IPS-18c (cell line): ENCODE data around the gene CLDN3.
A peak's percentile ranks its signal among the peaks of the same experiment; 100 is the strongest.

Source experiments
- H3K4me3 ChIP-seq: 2 replicates; pipeline ENCODE4 v1.7.0; 2013; ENCODE audit warnings: low read depth, mild to moderate bottlenecking, low read length, moderate library complexity; ENCODE audit not compliant: insufficient read depth
- H3K9me3 ChIP-seq: one replicate; pipeline ENCODE4 v1.6.1; 2013; ENCODE audit warnings: mild to moderate bottlenecking, low read length, moderate library complexity; ENCODE audit not compliant: control insufficient read depth, insufficient read depth

CLDN3 gene

DNA sequence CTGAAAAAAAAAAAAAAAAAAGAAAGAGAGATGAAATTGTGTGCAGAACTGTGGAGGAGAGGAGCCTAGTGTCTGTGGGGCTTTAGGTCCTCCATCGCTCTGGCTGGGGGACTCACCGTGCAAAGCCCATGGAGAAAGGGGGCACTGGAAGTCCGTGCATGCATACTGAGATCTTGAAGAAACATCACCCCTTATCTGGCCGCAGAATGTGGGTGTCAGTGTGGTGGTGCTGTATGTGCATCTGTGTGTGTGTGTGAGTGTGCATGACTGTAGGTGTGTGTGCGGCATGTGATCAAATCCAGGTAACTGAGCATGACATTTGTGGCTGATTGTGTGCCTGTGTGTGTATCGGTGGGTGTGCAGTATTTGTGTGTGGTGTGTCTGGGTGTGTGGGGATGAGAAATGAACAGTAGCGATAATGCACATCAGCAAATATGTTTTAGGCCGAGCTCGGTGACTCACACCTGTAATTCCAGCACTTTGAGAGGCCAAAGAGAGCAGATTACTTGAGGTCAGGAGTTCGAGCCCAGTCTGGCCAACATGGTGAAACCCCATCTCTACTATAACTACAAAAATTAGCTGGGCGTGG lies 8.8 kb upstream of the CLDN3 start:
- H3K4me3 ChIP-seq = no peak overlapping the region
- no peaks in the 10 kb centered on the region for H3K9me3 ChIP-seq

DNA sequence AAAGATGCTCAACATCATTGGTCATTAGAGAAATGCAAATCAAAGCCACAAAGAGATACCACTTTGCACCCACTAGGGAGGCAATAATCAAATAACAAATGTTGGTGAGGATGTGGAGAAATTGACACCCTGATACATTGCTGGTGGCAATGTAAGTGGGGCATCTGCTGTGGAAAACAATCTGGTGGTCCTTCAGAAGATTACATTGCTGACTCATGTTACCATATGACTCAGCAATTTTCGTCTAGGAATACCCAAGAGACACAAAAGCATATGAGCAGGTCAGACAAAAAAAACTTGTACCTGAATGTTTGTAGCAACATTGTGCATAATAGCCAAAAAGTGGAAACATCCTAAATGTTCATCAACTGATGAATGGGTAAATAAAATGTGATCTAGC lies 4.9 kb upstream of the CLDN3 start:
- no peaks in the 10 kb centered on the region for H3K9me3 ChIP-seq
- no peak overlapping the region for H3K4me3 ChIP-seq

DNA sequence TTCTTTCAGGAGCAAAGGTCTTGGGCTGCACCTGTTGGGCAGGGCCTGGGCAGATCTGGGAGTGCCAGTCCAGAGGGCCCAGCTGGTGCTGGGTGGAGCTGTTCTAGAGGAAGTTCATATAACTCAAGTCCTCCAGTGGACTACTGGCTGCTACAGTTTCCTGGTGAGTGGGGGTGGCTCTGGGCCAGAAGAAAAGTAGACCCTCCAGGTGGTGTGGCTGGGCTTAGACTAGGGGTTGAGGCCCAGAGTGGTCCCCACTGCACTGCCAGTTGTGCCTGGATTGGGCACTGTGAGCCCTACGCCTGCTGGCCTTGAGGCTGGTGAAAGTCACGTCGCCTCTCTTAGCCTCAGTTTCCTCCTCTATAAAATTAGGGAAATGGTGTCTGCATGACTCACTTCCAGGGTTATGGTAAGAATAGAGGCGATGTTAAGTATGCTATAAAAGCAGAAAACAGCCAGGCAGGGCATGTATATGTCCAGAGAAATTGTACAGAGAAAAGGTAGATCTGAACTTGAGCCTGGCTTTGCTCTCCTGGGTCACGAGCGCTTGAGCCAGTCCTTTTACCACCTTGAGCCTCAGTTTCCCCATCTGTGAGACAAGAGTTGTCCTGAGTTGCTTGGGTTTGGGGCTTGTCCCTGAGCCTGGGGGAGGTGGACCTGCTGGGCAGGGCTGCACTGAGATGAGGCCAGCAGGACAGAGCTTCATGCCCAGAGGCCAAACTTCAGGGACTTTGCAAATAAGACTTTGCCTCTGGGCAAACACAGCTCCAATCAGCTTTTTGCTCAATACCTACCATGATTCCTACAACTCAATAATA lies 3.8 kb upstream of the CLDN3 start:
- Histone ChIP-seq H3K9me3 (no peaks in the 10 kb centered on the region), H3K4me3 (no peak overlapping the region)

DNA sequence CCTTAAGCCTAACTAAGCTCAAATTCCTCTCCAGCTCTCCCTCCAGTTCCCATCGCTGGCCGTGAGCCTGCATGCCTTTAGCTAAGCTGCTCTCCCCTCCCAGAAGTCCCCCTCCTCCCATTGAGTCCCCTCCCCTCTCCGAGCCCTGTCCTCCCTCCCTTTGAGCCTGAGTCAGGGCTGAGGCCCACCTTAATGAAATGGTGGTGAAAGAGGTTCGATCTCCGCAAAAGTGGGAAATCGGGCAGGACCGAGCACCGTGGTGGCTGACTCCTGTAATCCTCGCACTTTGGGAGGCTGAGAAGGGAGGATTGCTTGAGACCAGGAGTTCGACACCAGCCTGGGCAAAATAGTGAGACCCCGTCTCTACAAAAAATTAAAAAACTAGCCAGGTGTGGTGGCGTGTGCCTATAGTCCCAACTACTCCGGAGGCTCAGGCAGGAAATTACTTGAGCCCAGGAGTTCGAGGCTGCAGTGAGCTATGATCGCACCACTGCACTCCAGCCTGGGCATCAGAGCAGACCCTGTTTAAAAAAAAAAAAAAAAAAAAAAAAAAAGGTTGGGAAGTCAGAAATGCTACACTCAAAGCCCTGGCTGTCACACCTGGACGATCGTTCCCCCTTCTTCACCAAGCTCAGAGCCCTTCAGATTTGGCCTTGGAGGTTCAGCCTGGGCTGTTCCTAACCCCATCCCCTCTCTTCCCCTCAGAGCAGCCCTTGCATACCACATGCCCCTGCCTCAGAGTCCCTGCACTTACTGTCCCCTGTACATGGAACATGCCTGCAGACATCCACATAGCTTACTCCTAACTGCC lies 995 bp upstream of the CLDN3 start:
- Histone ChIP-seq H3K9me3 (no peaks in the 10 kb centered on the region), H3K4me3 (peak overlapping the region; percentile 76)

DNA sequence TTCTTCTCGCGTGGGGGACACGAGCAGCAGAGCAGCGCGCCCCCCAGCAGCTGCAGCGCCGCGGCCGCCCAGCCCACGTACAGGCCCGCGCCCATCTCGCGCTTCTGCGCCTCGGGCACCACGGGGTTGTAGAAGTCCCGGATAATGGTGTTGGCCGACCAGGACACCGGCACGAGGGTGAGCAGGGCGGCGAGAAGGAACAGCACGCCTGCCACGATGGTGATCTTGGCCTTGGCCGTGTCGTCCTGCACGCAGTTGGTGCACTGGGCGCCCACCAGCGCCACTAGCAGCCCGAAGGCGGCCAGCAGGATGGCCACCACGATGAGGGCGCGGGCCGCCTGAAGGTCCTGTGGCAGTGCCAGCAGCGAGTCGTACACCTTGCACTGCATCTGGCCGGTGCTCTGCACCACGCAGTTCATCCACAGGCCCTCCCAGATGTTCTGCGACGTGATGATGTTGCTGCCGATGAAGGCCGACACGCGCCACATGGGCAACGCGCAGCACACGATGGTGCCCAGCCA lies 529 bp downstream of the CLDN3 start:
- Histone ChIP-seq H3K9me3 (no peaks in the 10 kb centered on the region), H3K4me3 (peak overlapping the region; percentile 76)

DNA sequence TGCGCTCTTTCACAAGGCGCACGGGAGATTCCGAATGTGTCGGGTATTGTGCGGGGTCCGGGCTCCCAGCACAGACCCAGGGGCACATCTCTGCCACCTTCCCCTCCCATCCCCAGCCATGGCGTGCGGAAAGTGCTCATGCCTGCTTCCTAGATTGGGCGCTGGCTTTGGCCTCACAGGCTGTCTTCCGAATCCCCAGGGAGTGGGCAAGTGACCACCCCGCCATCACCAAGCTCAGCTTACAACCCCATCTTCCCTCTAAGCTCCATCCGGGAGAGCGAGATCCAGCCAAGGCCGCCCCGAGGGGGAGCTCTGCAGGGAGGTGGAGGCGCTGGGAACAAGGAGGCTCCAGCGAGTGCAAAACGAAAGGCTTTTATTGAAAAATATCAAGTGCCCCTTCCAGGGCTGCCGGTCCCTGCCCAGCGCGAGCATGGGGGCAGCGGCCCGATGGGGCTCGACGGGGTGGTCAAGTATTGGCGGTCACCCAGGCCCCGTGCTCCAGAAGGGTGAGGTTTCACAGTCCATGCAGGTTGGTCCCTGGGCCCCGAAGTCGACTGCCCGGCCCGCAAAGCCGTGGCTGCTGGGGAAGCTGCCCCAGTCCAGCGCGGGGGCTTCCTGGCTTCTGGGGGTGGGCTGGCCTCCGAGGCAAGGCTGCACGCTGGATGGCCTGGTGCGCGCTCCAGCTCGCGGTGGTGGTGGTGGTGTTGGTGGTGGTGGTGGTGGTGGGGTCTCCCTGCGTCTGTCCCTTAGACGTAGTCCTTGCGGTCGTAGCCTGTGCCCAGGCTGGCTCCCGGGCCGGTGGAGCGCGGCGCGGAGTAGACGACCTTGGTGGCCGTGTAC lies 1.2 kb downstream of the CLDN3 start:
- H3K4me3 ChIP-seq = no peak overlapping the region
- no peaks in the 10 kb centered on the region for H3K9me3 ChIP-seq

DNA sequence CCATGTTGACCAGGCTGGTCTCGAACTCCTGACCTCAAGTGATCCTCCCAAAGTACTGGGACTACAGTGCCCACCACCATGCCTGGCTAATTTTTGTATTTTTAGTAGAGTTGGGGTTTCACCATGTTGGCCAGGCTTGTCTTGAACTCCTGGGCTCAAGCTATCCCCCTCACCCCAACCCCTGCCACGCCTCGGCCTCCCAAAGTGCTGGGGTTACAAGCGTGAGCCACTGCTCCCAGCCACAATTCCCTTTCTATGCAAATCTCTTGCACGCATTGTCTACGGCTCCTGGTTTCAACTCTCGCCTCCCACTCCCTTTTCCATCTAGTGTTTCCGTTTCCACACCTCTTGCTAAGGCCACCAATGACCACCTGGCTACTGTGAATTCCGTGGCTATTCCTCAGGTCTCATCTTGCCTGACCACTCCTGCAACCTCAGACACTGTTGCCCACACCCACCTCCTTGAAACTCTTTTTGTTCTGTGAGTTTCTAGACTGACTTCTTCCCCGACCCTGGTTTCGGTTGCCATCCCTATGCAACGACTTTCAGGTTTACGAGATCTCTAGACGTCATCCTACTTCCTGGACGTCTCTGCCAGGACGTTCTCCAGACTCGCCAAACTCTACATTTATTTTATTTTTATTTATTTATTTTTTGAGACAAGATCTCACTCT lies 3.4 kb downstream of the CLDN3 start:
- H3K4me3 ChIP-seq = no peak overlapping the region

DNA sequence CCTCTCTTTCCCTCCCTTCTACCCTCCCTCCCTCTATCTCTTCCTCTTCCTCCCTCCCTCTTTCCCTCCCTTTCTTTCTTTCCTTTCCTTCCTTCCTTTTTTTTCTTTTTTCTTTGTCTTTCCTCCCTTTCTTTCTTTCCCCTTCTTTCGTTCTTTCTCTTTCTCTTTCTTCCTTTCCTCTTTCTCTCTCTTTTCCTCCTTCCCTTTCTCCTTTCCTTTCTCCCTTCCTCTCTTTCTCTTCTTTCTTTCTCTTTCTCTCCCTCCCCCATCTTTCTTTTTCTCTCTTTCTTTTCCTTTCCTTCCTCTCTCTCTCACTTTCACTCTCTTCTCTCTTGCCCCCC lies 7.4 kb downstream of the CLDN3 start:
- Histone ChIP-seq H3K9me3 (no peaks in the 10 kb centered on the region), H3K4me3 (no peak overlapping the region)

More for the DNA sequence above, 3.4 kb downstream of the CLDN3 start:
- H3K9me3 ChIP-seq = no peaks in the 10 kb centered on the region

DNA sequence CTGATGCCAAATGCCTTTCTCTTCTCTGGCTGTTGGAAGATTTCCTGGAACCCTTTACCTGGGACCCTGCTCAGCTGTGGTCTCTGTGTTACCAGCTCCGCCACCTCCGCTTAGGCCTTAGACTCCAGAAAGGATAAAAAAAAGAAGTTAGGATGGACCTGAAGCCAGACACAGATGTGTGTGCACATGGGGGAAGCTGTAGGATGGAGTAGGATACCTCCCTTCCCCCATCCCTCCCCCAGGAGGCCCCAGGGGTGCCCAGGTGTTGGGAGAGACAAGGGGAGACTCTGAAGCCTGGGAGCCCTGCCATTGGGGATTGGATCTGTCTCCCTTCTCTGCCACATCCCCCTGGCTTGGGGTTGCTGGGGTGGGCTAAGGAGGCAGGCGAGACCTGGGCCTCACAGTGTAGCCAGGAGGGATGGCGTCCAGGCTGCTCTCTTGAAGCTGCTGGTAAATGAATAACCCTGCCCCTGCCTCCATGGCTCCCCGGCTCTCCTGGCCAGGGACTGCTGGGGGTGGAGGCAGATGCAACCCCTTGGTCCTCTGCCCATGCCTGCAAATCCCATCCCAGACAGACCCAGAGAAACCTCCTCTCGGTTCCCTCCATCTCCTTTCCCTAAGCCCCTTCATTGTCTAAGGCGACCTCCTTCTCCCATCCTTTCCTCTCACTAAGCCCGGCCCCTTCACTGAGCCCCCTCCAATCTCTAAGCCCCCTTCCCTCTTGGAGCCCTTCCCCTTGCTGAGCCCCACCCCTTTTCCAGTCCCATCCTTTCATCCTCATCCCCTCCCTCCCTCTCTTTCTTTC lies 8.0 kb downstream of the CLDN3 start:
- Histone ChIP-seq H3K4me3 (no peak overlapping the region), H3K9me3 (no peaks in the 10 kb centered on the region)

DNA sequence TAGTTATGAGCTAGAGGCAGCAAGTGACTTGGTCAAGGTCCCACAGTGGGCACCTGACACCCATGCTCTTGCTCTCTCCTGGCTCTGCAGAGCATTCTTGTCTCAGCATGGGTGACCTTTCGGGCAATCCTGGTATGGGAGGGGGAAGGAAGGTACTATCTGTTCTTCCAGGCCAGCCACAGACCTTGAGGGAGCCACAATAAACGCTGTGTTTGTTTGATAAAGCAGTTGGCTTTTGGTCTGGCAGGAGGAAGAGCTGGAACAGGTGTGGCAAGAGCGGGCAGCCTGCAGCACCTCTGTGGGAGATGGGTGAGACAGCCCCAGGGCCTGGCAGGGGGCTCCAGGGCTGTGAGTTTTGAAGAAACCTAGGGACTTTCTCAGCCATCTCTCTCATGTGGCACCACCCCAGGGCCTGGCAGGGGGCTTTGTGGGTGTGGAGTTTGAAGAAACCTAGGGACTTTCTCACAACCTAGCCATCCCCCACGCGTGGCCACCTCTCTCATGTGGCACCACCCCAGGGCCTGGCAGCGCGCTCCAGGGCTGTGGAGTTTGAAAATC lies 11.4 kb downstream of the CLDN3 start:
- H3K4me3 ChIP-seq = no peak overlapping the region
- no peaks in the 10 kb centered on the region for H3K9me3 ChIP-seq

DNA sequence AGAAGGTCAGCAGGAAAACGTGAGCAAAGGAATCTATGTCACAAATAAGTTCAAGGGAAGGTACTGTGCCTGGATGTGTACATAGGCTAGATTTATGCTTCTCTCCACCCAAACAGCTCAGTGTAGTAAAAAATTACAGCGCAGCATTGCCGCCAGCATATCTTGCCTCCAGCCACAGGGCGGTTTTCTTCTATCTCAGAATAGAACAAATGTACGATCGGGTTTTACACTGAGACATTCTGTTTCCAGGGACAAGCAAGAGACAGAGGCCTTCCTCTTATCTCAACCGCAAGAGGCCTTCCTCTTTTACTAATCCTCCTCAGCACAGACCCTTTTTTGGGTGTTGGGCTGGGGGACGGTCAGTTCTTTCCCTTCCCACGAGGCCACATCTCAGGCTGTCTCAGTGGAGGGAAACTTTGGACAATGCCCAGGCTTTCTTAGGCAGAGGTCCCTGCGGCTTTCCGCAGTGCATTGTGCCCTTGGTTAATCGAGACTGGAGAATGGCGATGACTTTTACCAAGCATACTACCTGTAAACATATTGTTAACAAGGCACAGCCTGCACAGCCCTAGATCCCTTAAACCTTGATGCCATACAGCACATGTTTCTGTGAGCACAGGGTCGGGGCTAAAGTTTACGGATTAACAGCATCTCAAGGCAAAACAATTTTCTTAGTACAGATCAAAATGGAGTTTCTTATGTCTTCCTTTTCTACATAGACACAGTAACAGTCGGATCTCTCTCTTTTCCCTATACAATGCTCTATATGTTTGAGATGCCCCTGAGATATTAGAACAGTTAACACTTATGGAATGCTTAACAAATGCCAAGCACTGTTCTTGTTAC lies 19.9 kb downstream of the CLDN3 start:
- no peak overlapping the region for H3K4me3 ChIP-seq
- H3K9me3 ChIP-seq = no peaks in the 10 kb centered on the region

DNA sequence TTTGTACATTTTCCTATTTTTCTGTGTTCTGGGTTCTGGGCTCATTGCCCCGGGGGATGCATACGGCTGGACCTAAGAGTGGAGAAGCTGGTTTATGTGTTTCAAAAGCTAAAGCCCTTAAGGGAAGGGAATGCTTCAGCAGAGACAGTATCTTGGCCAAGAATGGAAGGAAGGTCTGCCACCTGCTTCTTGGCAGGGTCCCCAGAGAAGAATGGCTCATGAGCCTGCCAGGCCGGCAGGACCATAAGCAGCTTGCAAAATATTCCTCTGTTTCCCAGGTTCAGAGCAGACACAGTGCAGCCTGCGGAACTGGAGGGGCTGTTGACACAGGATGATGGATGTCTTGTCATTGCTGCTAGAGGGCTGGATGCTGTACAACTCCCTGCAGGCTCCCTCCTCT lies 23.7 kb downstream of the CLDN3 start:
- Histone ChIP-seq H3K4me3 (no peak overlapping the region), H3K9me3 (no peaks in the 10 kb centered on the region)

DNA sequence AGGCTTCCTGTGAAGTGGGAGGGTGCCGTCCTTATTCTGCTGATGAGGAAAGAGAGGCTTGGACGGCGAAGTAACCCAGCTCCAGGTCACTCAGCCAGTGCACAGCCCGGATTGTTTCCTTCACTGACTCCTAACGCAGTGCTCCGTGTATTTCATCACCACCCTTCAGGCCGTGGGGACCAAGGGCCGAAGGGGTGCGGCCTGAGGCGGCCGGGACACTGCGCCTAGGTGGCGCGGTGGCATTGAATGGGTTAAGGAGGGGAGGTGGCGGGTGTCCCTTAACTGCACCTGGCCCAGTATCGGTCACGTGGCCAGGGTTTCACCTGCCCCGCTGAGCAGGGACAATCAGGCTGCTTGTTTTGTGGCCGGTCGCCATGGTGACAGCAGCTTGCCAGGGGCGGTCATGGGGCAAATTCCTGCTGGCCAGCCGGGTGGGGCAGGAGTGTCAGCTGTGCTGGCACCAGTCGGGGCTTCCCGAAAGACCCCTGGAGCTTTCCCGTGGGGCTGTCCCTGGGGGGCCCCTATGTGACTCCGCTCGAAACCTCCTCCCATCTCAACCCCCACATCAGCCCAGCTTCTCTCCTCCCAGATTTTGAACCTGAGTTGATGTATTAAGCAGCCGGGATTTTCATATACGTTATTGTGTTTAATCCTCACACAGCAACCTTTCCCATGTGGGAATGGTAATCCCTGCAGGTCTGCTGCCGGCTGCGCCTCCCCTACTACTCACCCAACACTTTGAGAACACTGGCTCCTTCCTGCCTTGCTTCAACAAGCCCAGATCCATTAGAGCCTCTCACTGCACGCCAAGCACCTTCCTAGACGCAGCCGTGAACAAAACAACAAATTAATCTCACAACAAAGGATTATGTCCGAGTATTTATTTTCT lies 27.1 kb downstream of the CLDN3 start:
- Histone ChIP-seq H3K4me3 (peak overlapping the region; percentile 44), H3K9me3 (no peaks in the 10 kb centered on the region)

DNA sequence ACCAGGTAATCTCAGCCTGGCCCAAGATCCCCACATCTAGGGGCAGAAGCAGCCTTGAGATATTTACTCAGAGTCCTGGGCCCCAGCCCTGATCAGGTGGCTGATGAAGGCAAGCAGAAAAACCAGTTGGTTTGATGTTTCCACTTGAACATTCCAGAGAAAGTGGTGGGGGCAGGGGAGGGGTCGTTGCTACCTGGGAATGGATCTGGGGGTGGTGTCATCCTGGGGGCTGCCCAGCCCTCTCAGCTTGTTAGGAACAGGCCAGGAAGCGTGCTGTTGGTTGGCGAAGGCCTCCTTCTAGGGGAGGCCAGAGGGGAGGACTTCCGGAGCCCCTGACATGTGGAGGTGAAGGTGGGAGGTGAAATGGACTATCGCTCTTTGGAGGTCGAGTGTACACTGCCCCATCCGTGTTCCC lies 27.7 kb downstream of the CLDN3 start:
- Histone ChIP-seq H3K4me3 (peak overlapping the region; percentile 44), H3K9me3 (no peaks in the 10 kb centered on the region)
